GM19463 (cell line): ENCODE measurements around the gene COL9A3.
"Not testable (repeated sequence)": the region's sequence is repeated elsewhere in the genome, so short reads cannot be mapped to it uniquely, and the experiment has no call there.

Source experiments
- ATAC-seq: cut with Tn5 transposase; IDR thresholded peaks from one replicate; pipeline ENCODE4 v1.9.1; 2021; ENCODE audit warnings: mild to moderate bottlenecking, moderate library complexity; ENCODE audit not compliant: unreplicated experiment

Gene COL9A3

DNA sequence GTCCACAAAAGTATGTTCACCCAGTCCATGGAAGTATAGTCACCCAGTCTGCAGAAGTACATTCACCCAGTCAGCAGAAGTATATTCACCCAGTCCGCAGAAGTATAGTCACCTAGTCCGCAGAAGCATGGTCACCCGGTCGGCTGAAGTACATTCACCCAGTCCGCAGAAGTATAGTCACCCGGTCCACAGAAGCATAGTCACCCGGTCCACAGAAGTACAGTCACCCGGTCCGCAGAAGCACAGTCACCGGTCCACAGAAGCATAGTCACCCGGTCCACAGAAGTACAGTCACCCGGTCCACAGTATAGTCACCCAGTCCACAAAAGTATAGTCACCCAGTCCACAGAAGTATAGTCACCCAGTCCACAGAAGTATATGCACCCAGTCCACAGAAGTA lies 36.0 kb downstream of the COL9A3 start:
- no peak for ATAC-seq

DNA sequence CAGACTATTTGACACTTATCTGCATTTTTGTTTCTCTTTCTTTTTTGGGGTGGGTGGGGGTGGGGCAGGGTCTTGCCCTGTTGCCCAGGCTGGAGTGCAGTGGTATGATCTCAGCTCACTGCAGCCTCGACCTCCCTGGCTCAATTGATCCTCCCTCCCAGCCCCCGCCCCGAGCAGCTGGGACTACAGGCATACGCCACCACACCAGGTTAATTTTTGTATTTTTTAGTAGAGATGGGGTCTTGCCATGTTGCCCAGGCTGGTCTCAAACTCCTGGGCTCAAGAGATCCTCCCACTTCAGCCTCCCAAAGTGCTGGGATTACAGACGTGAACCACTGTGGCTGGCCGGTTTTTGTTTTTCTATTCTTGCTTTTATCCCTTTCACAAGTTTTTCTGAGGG lies 36.5 kb downstream of the COL9A3 start:
- ATAC-seq = not testable (repeated sequence)

DNA sequence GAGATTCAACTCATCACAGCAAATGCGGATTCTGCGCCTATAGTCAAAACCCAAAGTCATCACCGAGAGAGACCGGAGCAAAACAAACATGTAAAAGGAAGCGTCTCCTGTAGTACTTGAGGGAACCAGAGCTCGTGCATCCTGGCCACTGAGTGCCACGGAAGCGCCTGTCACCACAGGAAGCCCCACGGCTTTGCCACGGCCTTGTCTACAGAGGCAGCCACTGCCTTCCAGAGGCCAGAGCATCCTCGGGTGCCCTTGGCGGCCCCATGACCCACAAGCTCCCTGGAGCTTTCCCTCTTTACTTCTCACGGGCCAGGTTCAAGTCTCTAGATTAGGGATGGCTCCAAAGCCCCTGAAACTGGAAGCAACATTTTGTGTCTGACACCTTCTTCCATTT lies 37.3 kb downstream of the COL9A3 start:
- ATAC-seq = no peak

DNA sequence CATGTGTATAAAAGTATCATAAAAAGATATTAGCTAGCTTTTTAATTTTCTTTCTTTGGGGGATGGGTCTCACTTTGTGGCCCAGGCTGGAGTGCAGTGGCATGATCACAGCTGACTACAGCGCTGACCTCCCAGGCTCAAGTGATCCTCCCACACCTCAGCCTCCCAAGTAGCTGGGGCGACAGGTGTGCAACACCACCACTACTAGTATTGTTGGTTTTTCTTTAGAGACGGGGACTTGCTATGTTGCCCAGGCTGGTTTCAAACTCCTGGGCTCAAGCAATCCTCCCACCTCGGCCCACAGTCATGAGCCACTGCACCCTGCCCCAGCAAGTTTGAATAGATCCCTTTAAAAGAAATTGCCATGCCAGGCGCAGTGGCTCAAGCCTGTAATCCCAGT lies 38.3 kb downstream of the COL9A3 start:
- no peak for ATAC-seq

DNA sequence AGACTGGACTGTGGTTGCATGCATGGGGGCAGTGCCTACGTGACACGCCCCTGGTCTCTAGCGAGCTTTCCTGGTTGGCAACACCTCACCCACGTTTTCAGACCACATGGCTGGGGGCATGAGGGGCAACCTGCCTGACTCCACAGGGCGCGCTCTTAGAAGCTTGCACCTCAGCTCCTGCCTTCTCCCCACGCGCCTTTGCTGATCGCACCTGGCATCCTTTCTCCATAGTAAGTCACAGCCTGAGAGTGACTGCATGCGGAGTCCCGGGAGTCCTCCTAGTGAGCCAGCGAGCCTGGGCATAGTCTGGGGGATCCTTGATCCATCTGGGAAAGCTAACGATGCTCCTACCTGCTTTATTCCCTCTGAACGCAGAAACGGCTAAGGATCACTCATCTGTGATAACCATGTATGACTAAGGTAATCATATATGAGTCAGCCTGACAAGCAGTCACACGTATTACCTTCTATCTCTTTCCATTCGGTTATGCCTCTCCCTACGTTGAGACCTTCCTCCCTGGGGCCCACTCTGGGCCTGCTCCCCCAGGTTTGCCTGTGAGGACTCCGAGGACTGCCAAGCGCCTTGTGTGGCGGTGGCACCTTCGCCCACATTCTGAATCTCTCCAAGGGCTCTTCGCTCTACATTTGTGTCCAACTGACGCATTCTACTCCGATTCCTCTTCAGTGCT lies 40.2 kb downstream of the COL9A3 start:
- ATAC-seq = no peak

DNA sequence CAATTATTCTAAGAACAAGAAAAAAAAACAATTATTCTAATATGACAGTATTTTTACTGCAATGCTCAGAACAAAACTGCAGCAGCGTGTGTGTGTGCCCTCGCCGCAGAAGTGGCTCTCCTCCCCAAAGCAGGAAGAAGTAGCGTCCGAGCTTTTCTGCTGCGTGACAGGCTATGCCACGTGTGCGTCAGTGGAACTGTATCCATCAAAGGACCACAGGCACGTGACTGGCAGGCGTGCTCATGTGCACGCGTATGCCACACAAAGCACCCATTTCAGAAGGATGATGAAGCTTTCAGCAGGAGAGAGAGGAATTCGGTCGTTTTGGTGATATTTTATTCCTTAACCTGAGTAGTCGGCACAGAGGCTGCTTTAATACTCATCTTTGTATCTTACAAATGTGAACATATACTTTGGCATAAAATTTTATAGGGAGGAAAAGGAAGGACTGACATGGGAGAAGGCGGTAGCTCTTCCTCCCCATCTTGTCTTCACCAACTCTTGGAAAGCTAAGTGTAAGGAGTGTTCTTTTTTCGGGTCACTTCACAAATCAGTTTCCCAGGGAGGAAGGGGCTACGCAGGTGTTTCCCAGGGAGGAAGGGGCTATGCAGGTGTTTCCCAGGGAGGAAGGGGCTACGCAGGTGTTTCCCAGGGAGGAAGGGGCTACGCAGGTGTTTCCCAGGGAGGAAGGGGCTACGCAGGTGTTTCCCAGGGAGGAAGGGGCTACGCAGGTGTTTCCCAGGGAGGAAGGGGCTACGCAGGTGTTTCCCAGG lies 41.4 kb downstream of the COL9A3 start:
- ATAC-seq = no peak

DNA sequence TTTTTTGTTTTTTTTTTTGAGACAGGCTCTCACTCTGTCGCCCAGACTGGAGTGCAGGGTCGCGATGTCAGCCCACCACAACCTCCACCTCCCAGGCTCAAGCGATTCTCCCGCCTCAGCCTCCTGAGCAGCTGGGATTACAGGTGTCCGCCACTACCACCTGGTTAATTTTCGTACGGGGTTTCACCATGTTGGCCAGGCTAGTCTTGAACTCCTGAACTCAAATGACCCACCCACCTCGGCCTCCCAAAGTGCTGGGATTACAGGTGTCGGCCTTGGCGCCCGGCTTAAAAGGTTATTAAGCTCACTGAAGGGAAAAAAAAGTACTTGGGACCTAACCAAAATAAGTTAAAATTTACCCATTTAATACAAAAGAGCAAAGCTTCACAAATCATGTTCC lies 42.9 kb downstream of the COL9A3 start:
- ATAC-seq = no peak

DNA sequence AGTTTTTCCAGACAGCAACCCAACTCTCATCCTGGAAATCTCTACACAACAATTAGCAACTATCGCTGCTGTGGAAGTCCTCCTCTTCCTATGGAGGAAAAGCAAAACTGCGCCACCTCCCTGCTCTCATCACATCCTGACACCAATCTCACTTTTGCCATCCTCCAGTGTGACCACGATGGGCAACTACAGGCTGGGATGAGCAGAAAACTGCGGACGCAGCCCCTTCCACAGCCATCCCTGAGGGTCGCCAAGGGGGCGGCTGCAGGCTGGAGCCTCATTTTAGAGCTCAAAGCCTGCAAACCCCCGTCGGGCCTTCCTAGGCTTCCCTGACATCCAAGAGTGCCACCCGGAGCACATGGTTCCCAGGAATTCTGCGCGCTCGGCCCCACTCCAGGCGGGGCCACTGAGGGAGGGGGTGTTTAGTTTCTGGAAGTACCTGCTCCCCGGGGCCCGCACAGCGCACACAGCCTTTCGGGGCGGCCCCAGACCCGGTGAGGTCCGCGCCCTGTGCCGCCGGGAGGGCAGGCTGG lies 43.6 kb downstream of the COL9A3 start:
- peak; percentile 8 for ATAC-seq

DNA sequence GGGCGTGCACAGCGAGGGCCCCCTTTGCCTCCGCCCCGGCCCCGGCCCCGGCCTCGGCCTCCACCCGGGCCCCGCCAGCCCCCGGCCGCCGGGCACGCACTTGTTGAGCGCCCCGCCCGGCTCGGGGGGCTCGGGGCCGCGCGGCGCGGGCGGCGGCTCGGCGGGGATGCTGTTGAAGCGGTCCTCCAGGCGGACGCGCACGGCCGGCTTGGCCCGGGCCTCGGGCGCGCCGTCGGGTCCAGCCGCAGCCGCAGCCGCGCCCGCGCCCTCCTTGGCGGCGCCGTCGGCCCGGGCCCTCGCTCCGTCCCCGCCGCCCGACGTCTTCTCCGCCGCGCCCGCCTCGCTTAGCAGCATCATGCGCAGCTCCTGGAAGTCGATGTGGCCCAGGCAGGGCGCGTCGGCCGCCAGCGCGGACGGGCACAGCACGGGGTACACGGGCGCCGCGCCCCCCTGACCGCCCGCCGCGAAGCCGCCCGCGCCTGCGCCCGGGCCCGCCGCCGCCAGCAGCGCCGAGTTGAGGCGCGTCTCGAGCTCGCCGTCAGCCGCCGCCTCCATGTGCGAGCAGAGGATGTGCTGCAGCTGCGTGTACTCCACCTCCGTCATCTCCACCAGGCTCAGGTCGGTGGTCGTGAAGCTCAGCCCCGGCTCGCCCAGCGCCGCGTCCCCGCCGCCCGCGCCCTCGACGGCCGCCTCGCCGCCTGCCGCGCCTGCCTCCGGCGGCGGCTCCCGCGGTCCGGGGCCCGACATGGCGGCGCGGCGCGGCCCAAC lies 44.3 kb downstream of the COL9A3 start:
- peak; percentile 33 for ATAC-seq

DNA sequence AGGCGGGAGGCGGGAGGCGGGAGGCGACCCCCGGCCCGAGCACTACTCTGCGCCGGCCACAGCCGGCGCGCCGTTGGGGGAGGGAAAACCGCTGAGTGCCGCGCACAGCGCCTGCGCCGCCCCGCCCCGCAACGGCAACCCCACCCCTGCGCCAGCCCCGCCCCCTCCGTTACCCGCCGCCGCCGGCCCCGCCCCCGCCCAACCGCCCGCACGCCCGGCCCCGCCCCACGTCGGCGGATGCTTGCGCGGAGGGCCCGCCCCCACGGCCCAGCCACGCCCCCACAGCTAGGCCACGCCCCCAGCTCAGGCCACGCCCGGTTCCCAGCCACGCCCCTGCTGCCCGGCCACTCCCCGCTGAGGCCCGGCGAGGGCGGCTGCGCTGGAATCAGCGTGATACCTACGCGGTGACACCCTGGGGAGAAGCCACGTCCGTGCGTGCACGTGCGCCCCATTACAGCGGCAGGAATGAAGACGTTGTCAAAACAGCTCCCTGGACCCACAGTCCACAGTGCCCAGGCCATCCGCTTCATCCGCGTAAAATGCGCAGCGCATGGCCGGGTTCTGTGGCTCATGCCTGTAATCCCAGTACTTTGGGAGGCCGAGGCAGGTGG lies 45.0 kb downstream of the COL9A3 start, which contains the start of gene TCFL5:
Gene TCFL5, minus strand, starts transcription at position 97 of the 611 bp plus-strand sequence. CDS start 152 bp downstream, outside the sequence.
- peak; percentile 56 for ATAC-seq

DNA sequence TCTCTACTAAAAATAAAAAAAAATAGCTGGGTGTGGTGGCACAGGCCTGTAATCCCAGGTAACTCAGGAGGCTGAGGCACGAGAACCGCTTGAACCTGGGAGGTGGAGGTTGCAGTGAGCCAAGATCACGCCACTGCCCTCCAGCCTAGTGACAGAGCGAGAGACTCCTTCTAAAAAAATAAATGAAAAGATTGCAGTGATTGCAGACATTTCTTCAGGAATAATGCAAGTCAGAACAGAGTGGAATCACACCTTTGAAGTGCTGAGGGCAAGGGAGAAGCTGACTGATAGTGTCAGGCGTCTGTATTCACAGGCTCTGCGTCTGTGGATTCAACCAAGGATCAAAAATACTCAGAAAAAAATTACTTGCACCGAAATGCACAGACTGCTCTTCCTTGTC lies 47.4 kb downstream of the COL9A3 start:
- no peak for ATAC-seq

DNA sequence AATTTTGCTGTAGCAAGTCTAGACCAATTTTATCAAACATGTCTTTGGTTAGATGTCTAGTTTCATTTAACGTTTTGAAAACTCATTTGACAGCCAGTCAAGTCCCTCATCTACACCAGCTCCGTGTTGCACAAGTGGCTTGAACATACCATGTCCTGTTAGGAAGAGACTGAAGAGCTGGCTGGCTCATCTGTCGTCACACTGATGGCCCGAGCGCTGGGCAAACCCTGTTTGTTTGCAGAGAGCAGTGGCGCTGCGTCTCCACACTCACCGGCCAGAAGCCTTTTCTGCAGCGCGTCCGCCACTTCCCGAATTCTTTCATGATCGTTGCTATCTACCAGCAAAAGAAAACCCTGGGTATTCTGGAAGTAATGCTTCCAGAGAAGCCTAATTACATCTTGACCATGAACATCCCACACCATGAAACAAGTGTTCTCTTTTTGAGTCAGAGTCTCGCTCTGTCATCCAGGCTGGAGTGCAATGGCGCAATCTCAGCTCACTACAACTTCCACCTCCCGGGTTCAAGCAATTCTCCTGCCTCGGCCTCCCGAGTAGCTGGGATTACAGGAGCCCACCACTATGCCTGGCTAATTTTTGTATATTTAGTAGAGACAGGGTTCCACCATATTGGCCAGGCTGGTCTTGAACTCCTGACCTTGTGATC lies 55.5 kb downstream of the COL9A3 start:
- ATAC-seq = no peak

DNA sequence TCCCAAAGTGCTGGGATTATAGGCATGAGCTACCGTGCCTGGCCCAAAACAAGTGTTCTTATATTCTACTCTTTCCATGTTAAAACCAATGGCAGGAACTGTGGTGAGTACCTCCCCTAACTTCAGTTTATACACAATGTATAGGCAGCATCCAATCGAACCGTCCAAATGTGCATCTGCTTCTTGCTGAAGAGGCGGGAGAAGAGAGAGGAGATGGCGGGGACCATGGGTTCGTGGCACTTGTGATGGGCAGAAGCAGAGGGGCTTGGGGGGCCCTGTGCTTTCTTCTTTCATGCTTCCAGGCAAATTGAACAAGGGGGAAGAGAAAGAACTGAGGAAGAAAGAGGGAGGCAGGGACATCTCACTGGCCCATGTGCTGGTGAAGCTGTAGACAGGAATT lies 56.0 kb downstream of the COL9A3 start:
- no peak for ATAC-seq

DNA sequence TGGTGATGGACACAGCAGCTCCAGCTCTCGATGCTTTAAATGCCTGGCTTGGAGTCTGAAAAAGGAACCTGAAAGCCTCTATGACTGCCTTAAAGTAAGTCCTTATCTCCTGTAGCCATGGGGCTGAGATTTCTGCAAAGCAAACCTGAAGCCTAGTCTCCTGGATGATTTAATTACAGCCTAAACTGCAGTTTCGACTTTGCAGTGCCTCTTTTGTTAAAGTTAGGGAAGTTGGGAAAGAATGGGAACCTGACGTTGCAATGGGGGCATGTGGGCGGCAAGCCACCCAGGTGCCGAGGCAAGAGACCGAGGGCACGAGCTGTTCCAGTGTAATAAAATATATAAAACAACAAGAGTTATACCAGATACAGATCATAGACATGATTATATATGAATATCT lies 56.4 kb downstream of the COL9A3 start:
- ATAC-seq = no peak

DNA sequence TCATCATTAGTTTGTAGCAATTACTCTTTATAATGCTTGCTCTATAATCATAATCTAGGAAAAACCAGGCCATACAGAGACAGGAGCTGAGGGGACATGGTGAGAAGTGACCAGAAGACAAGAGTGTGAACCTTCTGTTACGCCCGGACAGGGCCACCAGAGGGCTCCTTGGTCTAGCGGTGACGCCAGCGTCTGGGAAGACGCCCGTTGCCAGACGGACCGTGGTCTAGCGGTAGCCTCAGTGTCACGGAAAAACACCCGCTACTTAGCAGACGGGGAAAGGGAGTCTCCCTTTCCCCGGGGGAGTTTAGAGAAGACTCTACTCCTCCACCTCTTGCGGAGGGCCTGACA lies 56.8 kb downstream of the COL9A3 start:
- ATAC-seq = not testable (repeated sequence)

DNA sequence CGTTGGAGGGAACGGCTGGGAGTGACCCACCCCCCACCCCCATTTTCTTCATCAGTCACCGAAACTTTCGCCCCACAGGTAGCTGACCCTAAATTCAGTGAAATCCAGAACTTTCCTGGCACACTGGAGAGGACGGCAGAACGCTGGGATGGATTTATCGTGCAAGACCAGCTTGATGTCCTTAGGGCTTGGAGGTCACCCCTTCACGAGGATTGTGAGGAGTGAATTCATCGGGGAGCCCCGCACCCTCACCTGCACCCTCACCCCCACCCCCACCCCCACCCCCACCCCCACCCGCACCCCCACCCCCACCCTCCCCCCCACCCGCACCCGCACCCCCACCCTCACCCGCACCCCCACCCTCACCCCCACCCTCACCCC lies 58.1 kb downstream of the COL9A3 start:
- no peak for ATAC-seq

DNA sequence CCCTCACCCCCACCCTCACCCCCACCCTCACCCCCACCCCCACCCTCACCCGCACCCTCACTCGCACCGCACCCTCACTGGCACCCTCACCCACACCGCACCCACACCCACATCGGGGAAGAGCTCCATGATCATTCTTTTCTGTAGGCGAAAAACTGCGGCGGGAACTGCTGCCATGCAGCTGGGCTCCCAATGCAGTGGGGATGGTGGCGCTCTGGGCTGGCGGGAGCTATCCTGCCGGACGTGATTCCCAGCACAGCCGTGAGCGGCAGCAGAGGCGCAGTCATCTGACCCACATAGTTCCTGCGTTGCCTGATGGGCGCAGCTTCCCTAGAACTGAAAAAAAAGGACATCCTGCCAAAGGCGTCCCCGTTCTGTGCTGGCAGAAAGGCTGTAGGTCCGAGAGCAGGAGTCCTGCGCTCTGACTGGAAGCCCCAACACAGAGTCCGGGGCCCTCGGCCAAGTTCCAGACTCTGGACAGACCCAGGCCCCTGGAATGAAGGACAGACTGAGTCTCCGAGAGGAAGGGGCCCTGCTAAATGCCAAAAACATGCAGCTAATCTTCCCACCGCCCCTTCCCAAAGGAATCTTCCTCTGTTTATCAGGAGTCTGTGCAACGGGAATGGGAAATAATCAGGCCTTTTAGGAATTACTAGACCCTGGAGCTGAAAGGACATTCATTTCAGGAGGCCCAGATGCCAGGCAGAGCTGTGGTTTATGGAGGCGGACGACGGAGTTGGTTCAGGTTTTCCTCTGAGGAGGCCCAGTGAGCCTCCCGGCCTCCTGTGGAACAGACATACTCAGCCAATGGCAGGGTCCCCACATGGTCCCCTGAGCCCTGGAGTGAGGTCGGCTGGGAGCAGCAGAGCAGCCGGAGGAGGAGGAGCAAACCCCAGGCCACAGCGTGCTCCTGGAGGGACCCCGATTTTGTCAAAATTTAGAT lies 58.8 kb downstream of the COL9A3 start:
- ATAC-seq = no peak

DNA sequence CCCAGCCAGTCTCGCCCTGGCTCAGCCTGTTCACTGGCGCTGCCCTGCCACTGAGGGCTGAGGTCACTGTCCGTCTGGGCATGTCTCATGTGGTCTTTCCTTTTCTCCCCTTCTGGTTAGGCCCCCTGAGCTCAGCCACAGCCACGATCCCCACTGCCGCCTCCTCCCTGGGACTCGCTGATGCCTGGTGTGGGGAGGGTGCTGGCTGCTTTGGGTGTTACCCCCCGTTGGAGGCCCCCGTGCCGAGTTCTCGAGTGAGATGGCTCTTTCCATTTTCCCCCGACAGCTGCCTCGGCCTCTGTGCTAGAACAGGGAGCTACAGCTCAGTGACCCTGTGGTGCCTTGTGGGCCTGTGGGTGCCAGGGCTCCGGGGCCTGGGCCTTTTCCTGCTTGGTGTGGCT lies 59.7 kb downstream of the COL9A3 start:
- ATAC-seq = no peak
